HL-60 (cell line): ENCODE measurements around the gene SPNS2.

Experiments
- DNase-seq, 2 experiments: peaks; one replicate each; pipeline ENCODE4 v3.0.0-alpha.2; 2010 to 2020; ENCODE audit warnings: low read depth in 1 of 2, low spot score in 1 of 2
- H3K27ac ChIP-seq: fragments of 250-450 bp; sonication (Bioruptor Pico); replicated peaks from 2 replicates; pipeline ENCODE4 v1.5.1; 2020; ENCODE audit warnings: mild to moderate bottlenecking, moderate library complexity
- H3K27me3 ChIP-seq: fragments of 250-450 bp; sonication (Bioruptor Pico); 2 replicates; pipeline ENCODE4 v1.5.1; 2021; ENCODE audit warnings: mild to moderate bottlenecking, moderate library complexity; ENCODE audit not compliant: insufficient read depth, poor library complexity, severe bottlenecking
- H3K4me3 ChIP-seq: replicated peaks from 2 replicates; pipeline ENCODE4 v1.5.1; 2011; ENCODE audit warnings: mild to moderate bottlenecking, control low read depth, low read length; ENCODE audit not compliant: insufficient read depth
- GABPA ChIP-seq: IDR thresholded peaks from 2 replicates; pipeline ENCODE4 v1.6.1; 2012; ENCODE audit warnings: low read depth
- POLR2AphosphoS5 ChIP-seq: IDR thresholded peaks from 2 replicates; pipeline ENCODE4 v1.6.1; 2012; ENCODE audit warnings: low read depth
- REST ChIP-seq: IDR thresholded peaks from 2 replicates; pipeline ENCODE4 v1.6.1; 2012; ENCODE audit warnings: low read depth; ENCODE audit not compliant: insufficient replicate concordance
- SPI1 ChIP-seq: IDR thresholded peaks from 2 replicates; pipeline ENCODE4 v1.6.1; 2012; ENCODE audit warnings: low read depth, mild to moderate bottlenecking, borderline replicate concordance
- TF ChIP-seq, protein P1 (sequence below): IDR thresholded peaks from one replicate; pipeline ENCODE4 v1.5.1; 2011; ENCODE audit warnings: low read length, control low read depth, inconsistent platforms; ENCODE audit not compliant: insufficient read depth

The SPNS2 gene

GRCh38 chr17:4540687-4541327 lies 42.1 kb downstream of the SPNS2 start:
- H3K27ac ChIP-seq = no peak overlapping the region
- H3K4me3 ChIP-seq = no peak overlapping the region
- no peak for DNase-seq
- TF ChIP-seq SPI1 (no peak), GABPA (no peak), POLR2AphosphoS5 (no peak)
- TF ChIP-seq, protein P1, sequence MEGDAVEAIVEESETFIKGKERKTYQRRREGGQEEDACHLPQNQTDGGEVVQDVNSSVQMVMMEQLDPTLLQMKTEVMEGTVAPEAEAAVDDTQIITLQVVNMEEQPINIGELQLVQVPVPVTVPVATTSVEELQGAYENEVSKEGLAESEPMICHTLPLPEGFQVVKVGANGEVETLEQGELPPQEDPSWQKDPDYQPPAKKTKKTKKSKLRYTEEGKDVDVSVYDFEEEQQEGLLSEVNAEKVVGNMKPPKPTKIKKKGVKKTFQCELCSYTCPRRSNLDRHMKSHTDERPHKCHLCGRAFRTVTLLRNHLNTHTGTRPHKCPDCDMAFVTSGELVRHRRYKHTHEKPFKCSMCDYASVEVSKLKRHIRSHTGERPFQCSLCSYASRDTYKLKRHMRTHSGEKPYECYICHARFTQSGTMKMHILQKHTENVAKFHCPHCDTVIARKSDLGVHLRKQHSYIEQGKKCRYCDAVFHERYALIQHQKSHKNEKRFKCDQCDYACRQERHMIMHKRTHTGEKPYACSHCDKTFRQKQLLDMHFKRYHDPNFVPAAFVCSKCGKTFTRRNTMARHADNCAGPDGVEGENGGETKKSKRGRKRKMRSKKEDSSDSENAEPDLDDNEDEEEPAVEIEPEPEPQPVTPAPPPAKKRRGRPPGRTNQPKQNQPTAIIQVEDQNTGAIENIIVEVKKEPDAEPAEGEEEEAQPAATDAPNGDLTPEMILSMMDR = no peak
- no peaks in the 10 kb centered on the region for H3K27me3 ChIP-seq

DNA sequence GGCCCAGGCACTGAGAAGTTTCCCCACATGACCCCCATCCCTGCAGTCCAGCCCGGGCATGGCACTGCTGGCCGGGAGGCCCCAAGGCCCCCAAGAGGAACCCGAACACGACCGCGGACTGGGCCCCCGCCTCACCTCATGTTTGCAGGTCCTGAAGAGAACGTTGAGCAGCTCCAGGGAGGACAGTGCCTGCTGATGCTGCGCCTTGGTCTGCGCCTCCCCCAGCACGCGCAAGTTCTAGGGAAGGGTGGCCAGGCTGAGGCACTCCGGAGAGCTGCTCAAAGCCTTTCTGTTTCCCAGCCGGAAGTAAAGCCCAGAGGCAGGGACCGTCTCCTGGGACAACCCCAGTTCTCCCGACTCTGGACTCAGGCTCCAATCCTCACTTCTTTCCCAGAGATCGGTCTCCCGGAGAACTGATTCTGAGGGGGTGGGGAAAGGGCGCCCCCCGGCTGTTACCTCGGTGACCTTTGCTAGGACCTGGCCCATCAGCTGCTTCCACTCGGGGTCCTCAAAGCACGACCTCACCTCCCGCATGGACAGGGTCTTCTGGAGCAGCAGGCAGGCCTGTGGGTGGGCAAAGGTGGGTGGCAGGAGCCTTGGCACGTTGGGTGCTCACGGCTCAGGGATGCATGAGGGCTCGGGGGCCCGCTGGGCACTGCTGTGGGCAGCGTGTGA lies 42.8 kb downstream of the SPNS2 start:
- TF ChIP-seq, protein P1 = no peak
- no peak for TF ChIP-seq SPI1
- no peak for TF ChIP-seq POLR2AphosphoS5
- TF ChIP-seq GABPA = no peak
- TF ChIP-seq REST = no peak
- no peak for DNase-seq
- Histone ChIP-seq H3K4me3 (no peak overlapping the region), H3K27me3 (no peaks in the 10 kb centered on the region), H3K27ac (no peak overlapping the region)

DNA sequence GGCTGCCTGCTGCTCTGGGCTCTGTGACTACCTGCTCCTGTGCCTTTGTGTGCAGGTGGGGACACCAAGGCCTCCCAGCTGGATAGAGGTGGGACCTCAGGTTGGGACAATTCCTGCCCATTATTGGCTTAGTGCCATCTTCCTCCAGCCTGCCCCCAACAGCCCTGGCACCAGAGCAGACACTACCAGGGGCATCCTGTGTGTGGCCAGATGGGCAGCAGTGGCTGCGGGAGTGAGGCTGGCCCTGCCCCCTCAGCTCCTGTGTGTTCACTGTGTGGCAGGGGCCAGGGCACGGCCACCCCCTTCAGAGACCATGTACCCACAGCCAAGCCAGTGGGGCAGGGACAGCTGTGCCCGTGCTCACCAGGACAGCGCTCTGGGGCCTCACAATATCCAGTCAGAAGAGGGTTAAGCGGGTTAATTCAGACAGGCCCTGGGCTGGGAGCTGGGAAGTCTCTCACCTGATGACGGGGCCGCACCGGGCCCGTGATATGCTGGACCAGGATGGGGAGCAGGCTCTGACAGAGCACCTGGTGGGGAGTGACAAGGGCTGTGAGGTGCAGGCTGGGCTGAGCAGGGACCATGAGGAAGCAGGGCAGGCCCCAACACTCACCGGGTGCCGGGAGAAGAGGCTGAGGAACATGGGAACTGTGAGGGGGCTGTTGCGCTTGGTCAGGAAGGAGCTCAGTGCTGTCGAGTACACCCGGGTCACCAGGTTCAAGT lies 43.5 kb downstream of the SPNS2 start:
- Histone ChIP-seq H3K27ac (no peak overlapping the region), H3K27me3 (no peaks in the 10 kb centered on the region), H3K4me3 (no peak overlapping the region)
- DNase-seq = no peak
- TF ChIP-seq REST = no peak
- TF ChIP-seq GABPA = no peak
- TF ChIP-seq POLR2AphosphoS5 = no peak
- TF ChIP-seq, protein P1 = no peak
- TF ChIP-seq SPI1 = no peak
